K562 (cell line): ENCODE measurements around the gene UCHL5. TPM values are rescaled to one million over a fixed set of nuclear protein-coding genes. Genes with fewer than 3 reads are reported as not detected.

ENCODE experiments used
- ARHGAP35 ChIP-seq: fragments of 450-650 bp; IDR thresholded peaks from 2 replicates; pipeline ENCODE4 v1.6.1; 2018; ENCODE audit not compliant: partially characterized antibody
- ELK3 ChIP-seq: fragments of 450-650 bp; formaldehyde crosslinking; IDR thresholded peaks from 2 replicates; pipeline ENCODE4 v1.4.0; 2020; ENCODE audit warnings: mild to moderate bottlenecking
- IRF2 ChIP-seq: sonication (generic); formaldehyde crosslinking; IDR thresholded peaks from 2 replicates; pipeline ENCODE4 v1.8.1; 2022; ENCODE audit warnings: mild to moderate bottlenecking, missing genetic modification reagents
- MTA1 ChIP-seq: fragments of 450-650 bp; IDR thresholded peaks from 2 replicates; pipeline ENCODE4 v1.6.1; 2017; ENCODE audit warnings: borderline replicate concordance
- MTA3 ChIP-seq: fragments of 450-650 bp; formaldehyde crosslinking; IDR thresholded peaks from 2 replicates; pipeline ENCODE4 v1.6.1; 2017; ENCODE audit warnings: mild to moderate bottlenecking, borderline replicate concordance
- PBX2 ChIP-seq, 2 experiments: IDR thresholded peaks in 1 of 2; conservative IDR thresholded peaks in 1 of 2; 2 replicates each; pipeline ENCODE4 v1.6.1; 2016; ENCODE audit warnings: low read depth in 2 of 2, mild to moderate bottlenecking in 1 of 2, missing compliant biosample characterization in 1 of 2, missing genetic modification characterization in 1 of 2, moderate library complexity in 1 of 2
- POLR2AphosphoS5 ChIP-seq: IDR thresholded peaks from 2 replicates; pipeline ENCODE4 v1.6.1; 2011; ENCODE audit warnings: mild to moderate bottlenecking, low read depth, low read length, moderate library complexity; ENCODE audit not compliant: control insufficient read depth, insufficient read depth
- RBM22 ChIP-seq: fragments of 200-400 bp; formaldehyde crosslinking; IDR thresholded peaks from 2 replicates; pipeline ENCODE4 v1.6.1; 2018; ENCODE audit warnings: low read length, low read depth; ENCODE audit not compliant: poor library complexity, severe bottlenecking
- RFX7 ChIP-seq: fragments of 250-450 bp; sonication (Bioruptor Pico); IDR thresholded peaks from 2 replicates; pipeline ENCODE4 v1.5.1; 2021; ENCODE audit warnings: mild to moderate bottlenecking
- SMC3 ChIP-seq: conservative IDR thresholded peaks from 2 replicates; pipeline ENCODE4 v1.6.1; 2011; ENCODE audit warnings: low read depth, low read length, improper control_type of control experiment; ENCODE audit not compliant: insufficient read depth
- SP1 ChIP-seq: sonication (generic); formaldehyde crosslinking; IDR thresholded peaks from 2 replicates; pipeline ENCODE4 v1.8.1; 2022; ENCODE audit warnings: mild to moderate bottlenecking, missing genetic modification reagents
- ZNF121 ChIP-seq: sonication (generic); formaldehyde crosslinking; conservative IDR thresholded peaks from 2 replicates; pipeline ENCODE4 v1.8.0; 2022; ENCODE audit warnings: missing genetic modification reagents
- ZNF318 ChIP-seq, 2 experiments: fragments of 450-650 bp; IDR thresholded peaks; 2 replicates each; pipeline ENCODE4 v1.6.1; 2016; ENCODE audit warnings: mild to moderate bottlenecking in 2 of 2, borderline replicate concordance in 1 of 2, low read depth in 1 of 2, moderate library complexity in 1 of 2
- ZNF696 ChIP-seq: fragments of 250-450 bp; sonication (Bioruptor Pico); conservative IDR thresholded peaks from 2 replicates; pipeline ENCODE4 v1.4.0; 2020; ENCODE audit warnings: mild to moderate bottlenecking, moderate library complexity
- ZSCAN29 ChIP-seq: fragments of 450-650 bp; IDR thresholded peaks from 2 replicates; pipeline ENCODE4 v1.6.1; 2017
- polyA plus RNA-seq, 8 experiments: library from polyadenylated mRNA; depleted of rRNA in 4 of 8; stranded (reverse) in 5 of 8; unstranded in 3 of 8; fragments of >200 nt; fragmentation: Nextera tagmentation in 2 of 8; fragmentation: Illumina TruSeq in 1 of 8; extraction: Ambion mirVana in 2 of 8; extraction: Trizol in 1 of 8; gene quantifications; 2 replicates each; pipeline versions ENCODE4 v1.2.1 to v1.2.3, GENCODE V29; 2011 to 2014; ENCODE audit warnings: inconsistent platforms in 1 of 8, missing spikeins in 1 of 8
- total RNA-seq, 7 experiments: library from RNA; depleted of rRNA in 6 of 7; stranded (reverse); fragments of >200 nt in 6 of 7; fragmentation: Illumina TruSeq in 2 of 7; extraction: Trizol in 2 of 7; gene quantifications; 2 replicates each; pipeline versions ENCODE4 v1.2.1 to v1.2.3, GENCODE V29; 2011 to 2021; ENCODE audit warnings: low replicate concordance in 1 of 7

The UCHL5 gene
- total and polyA plus RNA-seq, 9 of the 15 experiments (the other 6 are each of a cell fraction or from before 2014, with no cell fraction given) = 61.0 to 206 (median 122) TPM

GRCh38 chr1:192977089-192977706 is 82.0 kb downstream of the UCHL5 start (continued):
- TF ChIP-seq PBX2 (CRISPR knock-in tag; IDR thresholded peaks at IDR 0.05; ENCODE audit: low read depth) (peak; percentile 64), PBX2 (tag; conservative IDR thresholded peaks at IDR 0.05; ENCODE audit: low read depth) (peak; percentile 99), ZSCAN29 (peak; percentile 59; the same call in 1 of the 2 replicates), RFX7 (no peak), POLR2AphosphoS5 (peak; percentile 98), ARHGAP35 (peak; percentile 88), RBM22 (no peak), ZNF696 (CRISPR knock-in tag) (no peak), IRF2 (CRISPR knock-in tag) (no peak), MTA1 (peak; percentile 38; the same call in 1 of the 2 replicates), MTA3 (peak; percentile 84; the same call in 1 of the 2 replicates), ZNF121 (CRISPR knock-in tag) (no peak), ZNF318 (IDR thresholded peaks at IDR 0.05; ENCODE audit: borderline replicate concordance in 1 of 2, low read depth in 1 of 2) (no peak), SMC3 (no peak), ELK3 (CRISPR knock-in tag) (no peak), SP1 (no peak; the same call in 1 of the 2 replicates)
